ENCODE measurements around the gene DIP2A. TPM values are rescaled to one million over a fixed set of nuclear protein-coding genes. Genes with fewer than 3 reads are reported as not detected.

DIP2A gene
- total and polyA plus RNA-seq, 2 of the 8 experiments (the other 6 are each of a cell fraction or from before 2014, with no cell fraction given) = 16.0 to 27.1 TPM

- peak overlapping the region; percentile 38 for H4K91ac ChIP-seq (replicated peaks; ENCODE audit: insufficient read length, low read length)
- no peaks in the 10 kb centered on the region; the same call in 1 of the 2 replicates for H3K79me1 ChIP-seq (ENCODE audit: low read depth, low read length)
- no peak overlapping the region for H2BK20ac ChIP-seq (ENCODE audit: low read length)
- H3K23me2 ChIP-seq (ENCODE audit: low read depth, low read length) = no peaks in the 10 kb centered on the region
- no peak overlapping the region for H2BK120ac ChIP-seq (replicated peaks; ENCODE audit: low read depth, low read length)
- no peak overlapping the region for H3K4me3 ChIP-seq (ENCODE audit: extremely low read depth in 1 of 4, insufficient read depth in 2 of 4, low read depth in 3 of 4, low read length in 4 of 4)
- no peak overlapping the region for H4K5ac ChIP-seq (ENCODE audit: insufficient read length, low read depth, low read length)
- WGBS, 2 experiments (ENCODE audit: extremely low coverage in 1 of 2, insufficient coverage in 1 of 2, insufficient read length in 1 of 2, insufficient replicate concordance in 2 of 2, low coverage in 1 of 2, low lambda C conversion rate in 2 of 2, missing lambda C conversion rate in 1 of 2) = 94% methylated on average over 9 of the region's 9 CpGs; no CpG with 5 or more reads in 1 of the 2 experiments
- peak overlapping the region; percentile 67; the same call in 1 of the 2 replicates for H2BK5ac ChIP-seq (ENCODE audit: low read depth, low read length)
- H2AFZ ChIP-seq (ENCODE audit: low read length) = no peak overlapping the region
- H3K36me3 ChIP-seq (ENCODE audit: control insufficient read depth in 2 of 4, insufficient read depth in 4 of 4, low read length in 3 of 4) = peaks cover 0 to 9% (median 3%) of the 10 kb centered on the region in 4 experiments; a peak in 3 of 8 replicates
- H2BK15ac ChIP-seq (ENCODE audit: low read length) = no peak overlapping the region
- DNase-seq (ENCODE audit: low read depth in 1 of 2, low spot score in 2 of 2) (no peak), FAIRE-seq (no peak)
- no peaks in the 10 kb centered on the region for H3K27me3 ChIP-seq (replicated peaks in 1 of 4; ENCODE audit: control insufficient read depth in 3 of 4, extremely low read depth in 1 of 4, insufficient read depth in 3 of 4, low read length in 3 of 4)
- H3K9me3 ChIP-seq (ENCODE audit: insufficient read depth in 2 of 2, low read depth in 1 of 2, low read length in 1 of 2) = no peaks in the 10 kb centered on the region
- H3K79me2 ChIP-seq (ENCODE audit: control insufficient read depth in 1 of 2, insufficient read depth in 2 of 2, low read length in 2 of 2) = no peaks in the 10 kb centered on the region
- no peak overlapping the region for H3K9ac ChIP-seq (replicated peaks in 1 of 4; ENCODE audit: extremely low read depth in 1 of 4, low read depth in 3 of 4, low read length in 3 of 4)
- no peak overlapping the region for H3K23ac ChIP-seq (ENCODE audit: insufficient read length)
- POLR2A ChIA-PET (ENCODE audit: partially characterized antibody) = interaction anchor here (0.7 to 2.5 kb wide), 3 partner anchors 10 to 105 kb away, joined by 3 to 7 read pairs (median 4); no protein-coding TSS in a partner anchor
- H3K14ac ChIP-seq (ENCODE audit: insufficient read length) = no peak overlapping the region
- H2BK12ac ChIP-seq (ENCODE audit: low read depth, low read length) = no peak overlapping the region
- H2AK5ac ChIP-seq (ENCODE audit: low read depth, low read length) = no peak overlapping the region
- H3K18ac ChIP-seq (ENCODE audit: extremely low read depth, low read length) = no peak overlapping the region
- no peak overlapping the region for H3K27ac ChIP-seq (ENCODE audit: low read depth, low read length)
- H4K20me1 ChIP-seq (replicated peaks in 1 of 2; ENCODE audit: control insufficient read depth in 1 of 2, insufficient read depth in 2 of 2, low read length in 2 of 2) = no peaks in the 10 kb centered on the region
- no peak overlapping the region for H4K8ac ChIP-seq (ENCODE audit: extremely low read depth, insufficient read depth, low read length)
- no peak overlapping the region for H3K4ac ChIP-seq (replicated peaks; ENCODE audit: insufficient read length, low read depth, low read length)
- peaks cover 3 to 10% (median 6%) of the 10 kb centered on the region in 4 experiments for H3K4me1 ChIP-seq (replicated peaks in 1 of 4; ENCODE audit: control insufficient read depth in 3 of 4, insufficient read depth in 4 of 4, low read length in 3 of 4)
- H3K4me2 ChIP-seq (ENCODE audit: insufficient read depth in 1 of 2, low read depth in 2 of 2, low read length in 2 of 2) = no peak overlapping the region
- H3K56ac ChIP-seq (replicated peaks; ENCODE audit: insufficient read length, low read depth, low read length) = no peak overlapping the region
- CTCF ChIA-PET (ENCODE audit: partially characterized antibody) = interaction anchor here (0.6 to 1.2 kb wide), 3 partner anchors 9 to 153 kb away, joined by 3 read pairs; no protein-coding TSS in a partner anchor
- TF ChIP-seq RNF2 (IDR thresholded peaks at IDR 0.05; ENCODE audit: borderline replicate concordance, low read depth, low read length, missing control alignments, poor library complexity, severe bottlenecking) = no peak
These were observed 48.2 kb upstream of the DIP2A start for GRCh38 chr21:46410516-46410915.
